ENCODE measurements around the gene TMEM250.

TMEM250 gene

GRCh38 chr9:136093995-136094881 is 24.4 kb downstream of the TMEM250 start:
- DNase-seq: peak; percentile 65

- DNase-seq: no peak
Measured at GRCh38 chr9:136093346-136093986, 25.2 kb downstream of the TMEM250 start.

GRCh38 chr9:136092741-136093140 is 25.9 kb downstream of the TMEM250 start:
- no peak for DNase-seq

GRCh38 chr9:136092353-136092650 is 26.4 kb downstream of the TMEM250 start:
- no peak for DNase-seq

- no peak for DNase-seq
Measured at GRCh38 chr9:136091582-136092352, 26.9 kb downstream of the TMEM250 start.

- no peak for DNase-seq
Measured at GRCh38 chr9:136090768-136091581, 27.7 kb downstream of the TMEM250 start.

- no peak for DNase-seq
Measured at GRCh38 chr9:136090056-136090735, 28.5 kb downstream of the TMEM250 start.

- DNase-seq: no peak
Measured at GRCh38 chr9:136089697-136090045, 29.0 kb downstream of the TMEM250 start.

- DNase-seq: no peak
Measured at GRCh38 chr9:136088939-136089696, 29.6 kb downstream of the TMEM250 start.

- no peak for DNase-seq
Measured at GRCh38 chr9:136088481-136088938, 30.2 kb downstream of the TMEM250 start.

- DNase-seq: no peak
Measured at GRCh38 chr9:136087741-136088480, 30.8 kb downstream of the TMEM250 start.

- no peak for DNase-seq
Measured at GRCh38 chr9:136086951-136087740, 31.5 kb downstream of the TMEM250 start.

- DNase-seq: no peak
Measured at GRCh38 chr9:136086213-136086881, 32.3 kb downstream of the TMEM250 start.

- no peak for DNase-seq
Measured at GRCh38 chr9:136085815-136086212, 32.9 kb downstream of the TMEM250 start.

- no peak for DNase-seq
Measured at GRCh38 chr9:136084063-136084944, 34.4 kb downstream of the TMEM250 start.

- DNase-seq: no peak
Measured at GRCh38 chr9:136083558-136084062, 35.1 kb downstream of the TMEM250 start.

- no peak for DNase-seq
Measured at GRCh38 chr9:136082496-136083361, 35.9 kb downstream of the TMEM250 start.
